NCI-H2107 (cell line): ENCODE results near the gene SH3BGRL2.
A peak's percentile ranks its signal among the peaks of the same experiment; 100 is the strongest.

Source experiments
- DNase-seq: peaks from one replicate; lab custom pipeline; 2025; lab: John Stamatoyannopoulos, UW

Gene SH3BGRL2

GRCh38 chr6:79699606-79700005, 68.5 kb downstream of the SH3BGRL2 start:
- DNase-seq, result no peak

DNA sequence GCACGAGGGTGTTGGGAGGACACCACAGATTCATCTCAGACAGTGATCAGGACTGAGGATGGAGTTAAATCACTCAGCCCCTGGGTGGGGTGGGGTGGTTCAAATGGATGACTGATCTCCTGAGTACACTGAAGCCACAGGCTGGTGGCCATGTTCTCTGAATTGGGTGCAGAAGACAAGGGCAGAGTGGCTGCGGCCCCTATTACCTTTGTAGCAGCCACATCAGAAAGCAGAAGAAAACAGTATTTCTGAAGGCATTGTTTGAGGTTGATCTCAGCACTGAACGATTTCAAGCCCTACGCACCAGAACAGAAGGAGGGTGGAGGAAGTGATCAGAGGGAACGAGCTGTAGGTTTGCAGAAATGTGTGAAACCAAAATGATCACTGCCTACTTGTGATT, 71.6 kb downstream of the SH3BGRL2 start:
- no peak for DNase-seq

- DNase-seq, result no peak
Observed at GRCh38 chr6:79704200-79704599, 73.1 kb downstream of the SH3BGRL2 start.

DNA sequence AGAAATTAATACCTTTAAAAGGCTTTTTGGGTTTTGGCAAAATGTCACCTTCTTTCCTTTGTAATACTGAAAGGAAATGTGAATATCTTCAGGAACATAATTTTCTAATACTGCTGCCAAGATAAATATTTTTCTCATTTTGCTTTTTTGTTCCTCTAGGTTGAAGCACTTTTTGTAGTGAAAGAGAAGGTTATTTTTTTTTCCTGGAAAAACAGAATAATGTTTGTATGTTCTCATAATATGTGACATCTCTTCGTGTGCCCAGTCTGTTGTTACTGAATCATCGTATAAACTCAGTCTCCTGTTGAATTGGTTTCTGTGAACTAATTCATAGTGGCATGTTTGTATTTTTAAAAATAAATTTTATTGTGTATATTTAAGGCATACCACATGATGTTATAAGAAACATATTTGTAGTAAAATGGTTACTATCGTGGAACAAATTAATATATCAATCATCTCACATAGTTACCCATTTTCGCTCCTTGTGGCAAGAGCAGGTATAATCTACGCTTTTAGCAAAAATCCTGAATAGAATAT, 74.4 kb downstream of the SH3BGRL2 start:
- DNase-seq, result no peak

- no peak for DNase-seq
Observed at GRCh38 chr6:79706527-79706926, 75.4 kb downstream of the SH3BGRL2 start.

DNA sequence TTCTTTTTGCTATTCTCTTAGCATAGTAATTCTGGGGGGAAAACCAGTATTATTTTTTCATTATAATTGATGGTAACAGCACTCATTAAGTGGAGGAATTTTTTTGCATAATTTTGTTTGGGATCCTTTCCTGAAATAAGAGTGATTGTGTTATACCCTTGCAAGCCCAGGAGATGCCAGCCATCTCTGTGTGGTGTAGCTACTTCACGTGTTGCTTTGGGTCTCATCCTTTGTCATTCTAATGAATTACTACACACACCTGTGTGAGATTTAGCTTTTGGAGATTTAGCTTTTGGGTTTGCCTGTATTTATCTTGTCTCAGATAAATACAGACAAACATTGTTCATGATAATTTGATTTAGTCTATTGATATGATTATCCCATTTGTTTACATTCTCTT, 76.5 kb downstream of the SH3BGRL2 start:
- DNase-seq, result no peak

- DNase-seq, result no peak
Observed at GRCh38 chr6:79708095-79708791, 77.1 kb downstream of the SH3BGRL2 start.

GRCh38 chr6:79710127-79710526, 79.0 kb downstream of the SH3BGRL2 start:
- DNase-seq, result no peak

DNA sequence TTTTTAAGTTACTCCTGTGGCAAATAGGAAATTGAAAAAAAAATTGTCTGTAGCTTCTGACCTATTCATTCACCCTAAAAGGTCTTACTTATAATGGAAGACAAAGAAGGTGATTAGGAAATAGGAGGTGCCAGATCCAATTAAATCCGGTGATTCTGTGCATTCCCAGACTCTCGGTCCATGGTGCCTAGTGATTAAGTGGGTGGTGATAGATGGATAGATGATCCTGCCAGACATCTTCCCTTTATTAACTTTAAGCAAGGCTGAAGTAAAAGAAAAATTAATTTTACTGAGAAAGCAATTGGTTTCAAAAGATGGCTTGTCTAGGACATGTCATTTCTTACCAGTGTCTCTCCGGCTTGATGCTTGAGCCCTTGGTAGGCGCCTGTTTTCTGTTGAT, 80.0 kb downstream of the SH3BGRL2 start:
- DNase-seq, result no peak

DNA sequence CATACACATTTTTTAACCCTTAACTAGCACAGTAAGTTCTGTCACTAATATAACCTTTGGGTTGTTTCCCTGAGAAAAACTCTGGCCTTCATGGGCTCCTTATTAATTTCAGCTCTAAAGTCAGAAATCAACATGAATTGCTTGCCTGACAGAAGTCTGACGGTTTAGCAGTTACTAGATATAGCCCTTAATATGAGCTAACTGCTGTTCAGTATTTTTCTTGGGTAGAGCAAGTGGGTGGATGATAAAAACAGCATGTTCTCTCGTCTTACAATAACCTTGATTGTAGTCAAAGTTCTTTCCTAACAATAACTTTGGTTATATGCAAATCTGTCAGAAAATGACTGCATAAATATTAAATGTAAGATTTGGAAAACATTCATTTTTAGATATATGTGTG, 81.0 kb downstream of the SH3BGRL2 start:
- no peak for DNase-seq

- DNase-seq, result no peak
Observed at GRCh38 chr6:79712616-79713135, 81.5 kb downstream of the SH3BGRL2 start.

DNA sequence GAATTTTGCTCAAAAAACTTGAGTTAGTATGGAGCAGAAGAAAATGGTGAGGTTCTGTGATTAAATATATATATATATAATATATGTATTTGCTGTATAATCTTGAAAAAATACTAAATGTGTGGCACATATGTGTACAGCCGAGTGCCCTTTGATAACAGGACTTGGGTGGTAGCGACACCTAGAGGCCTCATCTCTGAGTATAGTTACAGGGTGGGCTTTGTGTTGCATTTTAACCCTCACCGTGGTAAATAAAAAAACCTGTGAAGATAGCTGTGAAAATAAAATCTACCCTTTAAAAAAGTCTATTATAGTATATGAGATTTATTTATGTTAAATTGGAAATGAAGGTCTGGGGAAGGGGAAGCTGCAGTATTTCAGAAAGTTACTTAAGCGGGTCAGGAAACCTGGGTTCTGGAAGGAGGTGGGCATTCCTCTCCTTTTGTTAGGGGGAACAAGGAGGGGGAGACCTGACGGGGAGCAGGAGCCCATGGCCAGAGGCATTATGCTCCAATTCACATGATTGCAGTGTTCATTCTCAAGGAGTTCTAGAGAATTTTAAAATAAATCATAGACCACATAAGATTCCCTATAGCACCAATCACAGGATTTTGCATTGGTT, 82.7 kb downstream of the SH3BGRL2 start:
- peak; percentile 17 for DNase-seq

DNA sequence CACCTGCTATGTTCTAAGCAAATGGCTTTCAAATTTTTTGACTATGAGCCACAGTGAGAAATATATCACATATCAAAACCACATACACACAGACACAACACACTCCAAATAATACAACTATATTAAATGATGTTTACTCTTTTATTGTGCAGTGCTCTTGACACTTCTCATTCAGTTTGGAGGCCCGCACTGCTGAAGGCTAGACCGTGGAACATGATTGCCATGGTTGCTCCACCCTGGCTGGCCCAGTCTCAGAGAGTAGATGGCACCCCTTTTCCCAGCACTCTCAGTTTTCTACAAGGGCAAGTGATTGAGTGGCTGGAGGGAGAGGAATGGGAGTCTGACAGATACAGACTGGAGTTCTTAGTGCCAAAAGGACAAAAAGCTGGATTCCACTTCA, 86.9 kb downstream of the SH3BGRL2 start:
- DNase-seq, result peak; percentile 22

DNA sequence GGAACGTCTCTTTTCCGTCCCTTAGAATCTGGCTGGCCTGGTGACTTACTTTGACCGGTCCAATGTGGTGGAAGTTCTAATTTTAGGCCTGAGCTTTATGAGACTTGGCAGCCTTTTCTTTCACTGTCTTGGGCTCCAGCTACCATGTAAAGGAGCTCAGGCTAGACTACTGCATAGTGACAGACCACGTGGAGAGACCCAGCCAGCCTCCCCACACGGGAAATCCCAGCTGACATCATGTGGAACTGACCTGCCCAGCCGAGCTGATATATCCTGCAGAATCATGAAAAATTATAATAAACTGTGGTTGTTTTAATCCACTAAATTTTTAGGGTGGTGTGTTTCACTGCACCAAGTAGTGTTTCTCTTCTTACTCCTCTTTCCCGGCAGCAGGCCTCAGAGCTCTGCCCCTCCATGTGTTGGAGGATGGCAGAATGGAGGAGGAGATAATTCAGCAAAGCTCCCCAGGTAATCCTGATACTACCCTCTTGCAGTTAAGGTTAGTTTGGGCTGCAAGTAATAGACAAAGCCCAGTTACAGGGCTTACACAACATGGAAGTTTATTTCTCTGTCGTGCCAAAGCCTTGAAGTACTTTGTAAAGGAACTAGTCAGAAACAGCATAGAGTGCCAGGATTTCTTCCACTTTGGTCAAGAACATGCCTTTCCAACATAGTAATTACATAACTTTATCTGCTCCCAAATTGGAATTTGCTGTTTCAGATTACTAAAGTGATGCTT, 87.5 kb downstream of the SH3BGRL2 start:
- DNase-seq, result no peak

DNA sequence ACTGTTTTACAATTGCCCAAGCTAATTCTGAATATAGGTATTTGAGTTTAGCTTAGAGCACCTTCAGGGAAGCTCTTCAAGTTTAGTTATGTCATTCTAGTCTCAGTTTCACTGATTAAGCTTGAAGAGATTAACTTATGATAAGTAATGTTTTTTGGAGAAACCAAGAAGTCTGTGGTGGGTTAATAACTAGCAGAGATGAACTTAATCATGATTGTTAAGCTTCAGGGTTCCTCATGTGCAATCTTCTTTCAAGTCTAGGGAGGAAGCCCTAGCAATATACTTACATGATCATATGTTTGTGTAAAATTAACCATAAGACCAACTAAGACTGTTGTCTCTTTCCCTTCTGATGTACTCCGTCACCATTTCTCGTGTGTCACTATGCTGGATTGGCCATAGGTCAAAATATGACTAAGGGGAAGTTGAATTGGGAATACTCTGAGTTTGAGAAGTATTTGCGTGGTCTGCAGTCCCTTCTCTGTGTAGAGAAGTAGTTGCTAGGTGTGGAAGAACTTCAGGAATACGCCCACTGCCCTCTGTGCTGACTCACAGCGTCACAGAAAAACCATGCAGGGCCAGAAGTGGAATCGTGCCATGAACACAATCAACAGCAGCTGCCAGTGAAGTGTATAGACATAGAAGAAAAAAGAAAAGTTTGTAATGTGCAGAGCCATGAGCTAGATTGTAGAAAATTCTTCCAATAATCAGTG, 88.3 kb downstream of the SH3BGRL2 start:
- DNase-seq, result no peak

GRCh38 chr6:79724816-79725215, 93.7 kb downstream of the SH3BGRL2 start:
- no peak for DNase-seq

GRCh38 chr6:79731471-79731870, 100.3 kb downstream of the SH3BGRL2 start:
- DNase-seq, result no peak

GRCh38 chr6:79733388-79733787, 102.3 kb downstream of the SH3BGRL2 start:
- DNase-seq, result no peak

DNA sequence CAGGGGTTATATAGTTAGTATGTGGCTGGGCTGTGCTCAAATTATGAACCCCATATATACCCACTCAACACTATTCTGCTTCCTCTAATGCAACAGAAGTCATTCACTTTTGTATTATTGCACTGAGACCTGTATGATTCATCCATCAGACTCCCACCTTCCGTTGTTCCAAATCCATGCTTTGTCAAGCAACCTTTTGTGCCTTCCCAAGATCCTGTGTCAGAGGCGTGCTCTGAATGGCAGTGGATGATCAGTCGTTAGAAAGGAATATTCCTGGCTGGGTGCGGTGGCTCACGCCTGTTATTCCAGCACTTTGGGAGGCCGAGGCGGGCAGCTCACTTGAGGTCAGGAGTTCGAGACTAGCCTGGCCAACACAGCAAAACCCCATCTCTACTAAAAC, 103.2 kb downstream of the SH3BGRL2 start:
- no peak for DNase-seq

GRCh38 chr6:79735183-79735582, 104.1 kb downstream of the SH3BGRL2 start:
- no peak for DNase-seq

GRCh38 chr6:79737172-79737571, 106.0 kb downstream of the SH3BGRL2 start:
- DNase-seq, result no peak

DNA sequence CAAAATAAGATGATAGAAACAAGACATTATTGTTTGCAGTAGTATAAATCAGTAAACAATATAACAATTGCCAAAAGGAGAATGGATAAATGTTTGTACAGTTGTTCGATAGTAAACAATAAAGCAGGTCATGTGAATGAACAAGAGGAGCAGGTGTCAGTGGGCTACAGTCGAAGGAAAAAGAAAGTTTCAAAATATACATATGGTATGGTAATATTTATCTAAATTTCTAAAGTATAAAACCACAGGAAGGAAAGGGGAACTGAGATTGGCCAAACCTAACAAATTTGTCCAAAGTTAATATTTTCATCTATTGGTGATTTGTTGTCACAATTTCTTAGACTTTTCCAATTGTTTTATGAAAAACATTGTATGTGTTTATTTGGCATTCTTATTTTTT, 110.9 kb downstream of the SH3BGRL2 start:
- DNase-seq, result no peak
